Sigmoid colon (tissue), 7 donors: ENCODE measurements around the gene MFRP. TPM values are rescaled to one million over a fixed set of nuclear protein-coding genes. Genes with fewer than 3 reads are reported as not detected.

Experiments
- DNase-seq: peaks from one replicate; pipeline ENCODE4 v3.0.0-alpha.2; 2019
- H3K27ac ChIP-seq, 4 donors: fragments of 200-600 bp; sonication (generic); one replicate each; pipeline ENCODE4 v1.5.1; 2016 to 2019; ENCODE audit warnings: mild to moderate bottlenecking in 1 of 4
- H3K27me3 ChIP-seq, 3 donors: fragments of 200-600 bp; sonication (generic); one replicate each; pipeline ENCODE4 v1.5.1; 2019; ENCODE audit warnings: mild to moderate bottlenecking in 1 of 3
- H3K36me3 ChIP-seq, 4 donors: fragments of 200-600 bp; sonication (generic); one replicate each; pipeline ENCODE4 v1.5.1; 2016 to 2019
- H3K4me1 ChIP-seq, 4 donors: fragments of 200-600 bp; sonication (generic); one replicate each; pipeline ENCODE4 v1.5.1; 2017 to 2019
- H3K4me3 ChIP-seq, 4 donors: fragments of 200-600 bp; sonication (generic); one replicate each; pipeline ENCODE4 v1.5.1; 2017 to 2019; ENCODE audit warnings: mild to moderate bottlenecking in 2 of 4, moderate library complexity in 1 of 4
- H3K9me3 ChIP-seq, 4 donors: fragments of 200-600 bp in 3 of 4; sonication (generic) in 3 of 4; one replicate each; pipeline versions ENCODE4 v1.5.1 to v1.6.1; 2013 to 2019
- EP300 ChIP-seq, 4 donors: sonication (generic); formaldehyde crosslinking; IDR thresholded peaks; one replicate each; pipeline ENCODE4 v1.6.1; 2017; ENCODE audit warnings: antibody characterized with exemption in 4 of 4
- POLR2A ChIP-seq, 2 donors: fragments of 450-650 bp; IDR thresholded peaks; one replicate each; pipeline ENCODE4 v1.6.1; 2016; ENCODE audit warnings: antibody characterized with exemption in 2 of 2, mild to moderate bottlenecking in 2 of 2, moderate library complexity in 2 of 2
- POLR2AphosphoS5 ChIP-seq, 4 donors: sonication (generic); formaldehyde crosslinking; IDR thresholded peaks; one replicate each; pipeline ENCODE4 v1.6.1; 2017; ENCODE audit warnings: antibody characterized with exemption in 4 of 4
- WGBS, 2 donors: extraction: QIAGEN DNeasy Blood & Tissue Kit; methylation state at CpG; one replicate each; pipeline ENCODE4 v1.1.7; 2013; 5-methylcytosine and 5-hydroxymethylcytosine counted together
- intact Hi-C: fragments of 100-400 bp; cut with DNase I; formaldehyde crosslinking; loops from one replicate; pipeline ENCODE4 v1.15.1; 2023
- polyA plus RNA-seq, 3 donors: library from polyadenylated mRNA; stranded (reverse); fragments of 200-250 nt; gene quantifications; one replicate each; pipeline ENCODE4 v1.2.3, GENCODE V29; 2013
- total RNA-seq, 4 donors: library from RNA; depleted of rRNA; stranded (reverse); fragments of >200 nt; gene quantifications; one replicate each; pipeline ENCODE4 v1.1.0, GENCODE V29; 2016
- TF ChIP-seq, protein P1 (sequence below), 4 experiments: fragments of 450-650 bp in 3 of 4; fragments of 200-600 bp in 1 of 4; IDR thresholded peaks; one replicate each; pipeline ENCODE4 v1.5.1; 2016 to 2019; ENCODE audit warnings: antibody characterized with exemption in 4 of 4, mild to moderate bottlenecking in 3 of 4, moderate library complexity in 2 of 4
- donor health status: healthy with polysubstance abuse.
- donor health status: Bipolar disorder and iron deficiency.
- donor health status: healthy.

Gene MFRP
- total and polyA plus RNA-seq, 7 donors: 0.14 TPM; not detected in 6

DNA sequence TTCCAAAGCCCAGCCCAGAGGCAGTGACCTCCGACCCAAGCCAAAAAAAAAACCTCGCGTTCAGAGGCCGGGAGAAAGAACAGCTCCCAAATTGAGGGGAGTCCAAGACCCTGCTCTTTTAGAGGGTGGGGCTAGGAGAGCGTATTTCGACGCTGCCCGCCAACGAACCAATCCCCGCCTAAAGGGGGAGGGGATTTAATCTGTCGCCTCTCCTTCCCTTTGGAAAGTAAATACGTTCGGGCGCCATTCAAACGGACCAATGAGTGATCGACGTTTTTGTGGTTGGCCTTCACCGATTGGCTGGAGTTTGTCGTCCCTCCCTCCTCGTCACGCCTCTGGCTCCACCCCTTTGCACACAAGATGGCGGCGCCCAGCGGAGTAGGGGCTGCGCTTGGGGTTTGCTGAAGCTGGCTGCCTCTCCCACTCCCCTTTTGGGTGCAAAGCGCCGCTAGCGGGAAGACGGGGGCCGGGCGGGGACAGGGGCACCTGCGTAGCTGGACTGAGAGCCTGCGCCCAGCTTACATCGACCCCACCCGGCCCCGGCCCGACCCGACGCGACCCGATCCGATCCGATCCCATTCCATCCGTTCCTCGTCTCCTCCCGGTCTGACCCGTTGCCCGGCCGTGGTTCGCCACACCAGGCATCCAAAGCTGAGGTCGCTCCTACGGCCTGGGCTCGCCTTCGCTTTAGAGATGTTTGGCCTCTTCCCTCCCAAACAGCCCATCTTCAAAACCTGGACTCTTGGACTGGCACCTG is 12.2 kb downstream of the MFRP start, which contains the start of gene RNF26:
TSS of gene RNF26 (plus strand) at position 354 of the 757 bp plus-strand sequence. CDS start 596 bp downstream, outside the sequence.
- peaks cover 0 to 1% (median 0%) of the 10 kb centered on the region in 3 donors for H3K27me3 ChIP-seq
- TF ChIP-seq POLR2AphosphoS5 (IDR thresholded peaks at IDR 0.05): peak; percentile 75 to 94 (median 86)
- TF ChIP-seq, protein P1, sequence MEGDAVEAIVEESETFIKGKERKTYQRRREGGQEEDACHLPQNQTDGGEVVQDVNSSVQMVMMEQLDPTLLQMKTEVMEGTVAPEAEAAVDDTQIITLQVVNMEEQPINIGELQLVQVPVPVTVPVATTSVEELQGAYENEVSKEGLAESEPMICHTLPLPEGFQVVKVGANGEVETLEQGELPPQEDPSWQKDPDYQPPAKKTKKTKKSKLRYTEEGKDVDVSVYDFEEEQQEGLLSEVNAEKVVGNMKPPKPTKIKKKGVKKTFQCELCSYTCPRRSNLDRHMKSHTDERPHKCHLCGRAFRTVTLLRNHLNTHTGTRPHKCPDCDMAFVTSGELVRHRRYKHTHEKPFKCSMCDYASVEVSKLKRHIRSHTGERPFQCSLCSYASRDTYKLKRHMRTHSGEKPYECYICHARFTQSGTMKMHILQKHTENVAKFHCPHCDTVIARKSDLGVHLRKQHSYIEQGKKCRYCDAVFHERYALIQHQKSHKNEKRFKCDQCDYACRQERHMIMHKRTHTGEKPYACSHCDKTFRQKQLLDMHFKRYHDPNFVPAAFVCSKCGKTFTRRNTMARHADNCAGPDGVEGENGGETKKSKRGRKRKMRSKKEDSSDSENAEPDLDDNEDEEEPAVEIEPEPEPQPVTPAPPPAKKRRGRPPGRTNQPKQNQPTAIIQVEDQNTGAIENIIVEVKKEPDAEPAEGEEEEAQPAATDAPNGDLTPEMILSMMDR (IDR thresholded peaks at IDR 0.05): no peak
- no peak for TF ChIP-seq EP300 (IDR thresholded peaks at IDR 0.05)
- peak; percentile 47 to 60 for TF ChIP-seq POLR2A (IDR thresholded peaks at IDR 0.05)
- DNase-seq: peak; percentile 99
- intact Hi-C loops: no loop called here
- 0% methylated on average over 54 of the region's 54 CpGs for WGBS, 2 donors
- H3K27ac ChIP-seq: peak within 1 kb of the TSS; percentile 85 to 89 (median 88)
- H3K4me1 ChIP-seq: peaks cover 0 to 46% (median 39%) of the 10 kb centered on the region in 4 donors
- H3K9me3 ChIP-seq: no peaks in the 10 kb centered on the region
- peak within 1 kb of the TSS; percentile 75 to 86 (median 84) for H3K4me3 ChIP-seq
- peaks cover 0 to 9% (median 0%) of the 10 kb centered on the region in 4 donors for H3K36me3 ChIP-seq

DNA sequence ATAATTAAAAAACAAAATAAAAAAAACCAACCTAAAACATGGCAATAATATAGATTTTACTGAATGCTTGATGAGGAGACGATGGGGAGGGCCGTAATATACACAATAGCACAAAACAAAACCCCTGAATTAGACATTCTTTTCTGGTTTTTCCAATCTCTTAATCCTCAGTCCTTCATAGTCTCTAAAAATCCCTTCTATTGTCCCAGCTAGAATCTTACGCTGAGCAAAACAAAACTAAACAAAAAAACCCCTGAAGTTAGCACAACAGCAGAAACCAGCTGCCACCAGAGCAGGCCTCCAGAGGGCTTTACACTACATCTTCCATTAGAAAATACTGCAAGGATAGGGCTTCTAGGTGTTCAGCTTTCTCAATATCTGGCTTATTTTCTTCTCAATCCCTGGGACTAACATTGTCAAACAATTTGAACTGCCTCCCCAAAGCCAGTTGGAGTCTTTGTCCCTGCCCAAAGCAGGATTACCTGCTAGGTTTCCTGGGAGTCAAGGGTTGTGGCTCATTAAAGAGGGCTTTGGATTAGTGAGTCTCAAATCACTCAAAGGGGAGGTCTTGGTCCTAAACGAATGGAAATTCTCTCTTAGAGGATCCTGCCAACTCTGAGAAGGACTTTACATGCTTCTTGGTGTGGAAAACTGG is 14.3 kb downstream of the MFRP start:
- WGBS, 2 donors: 79 to 80% methylated on average over 4 of the region's 4 CpGs
- Histone ChIP-seq H3K36me3 (peaks cover 0 to 9% (median 0%) of the 10 kb centered on the region in 4 donors), H3K4me1 (peaks cover 0 to 26% (median 20%) of the 10 kb centered on the region in 4 donors)

DNA sequence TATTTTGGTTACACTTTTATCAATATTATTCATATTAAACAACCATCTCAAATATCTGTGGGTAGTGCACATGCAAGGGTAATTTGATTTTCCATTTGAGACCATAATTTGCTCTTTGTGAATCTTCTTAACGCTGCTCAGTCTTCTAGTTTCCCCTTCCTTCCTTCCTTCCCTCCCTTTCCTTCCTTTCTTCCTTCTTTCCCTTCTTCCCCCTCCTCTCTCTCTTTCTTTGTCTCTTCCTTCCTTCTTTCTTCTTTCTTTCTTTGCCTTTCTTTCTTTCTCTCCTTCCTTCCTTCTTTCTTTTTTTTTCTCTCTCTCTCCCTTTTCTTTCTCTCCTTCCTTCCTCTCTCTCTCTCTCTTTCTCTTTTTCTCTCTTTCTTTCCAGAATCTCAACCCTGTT is 16.3 kb downstream of the MFRP start:
- Histone ChIP-seq H3K9me3 (no peaks in the 10 kb centered on the region), H3K4me1 (peaks cover 0 to 7% (median 5%) of the 10 kb centered on the region in 4 donors), H3K4me3 (no peak overlapping the region), H3K36me3 (no peaks in the 10 kb centered on the region), H3K27ac (no peak overlapping the region), H3K27me3 (no peaks in the 10 kb centered on the region)
- WGBS, 2 donors: 51 to 70% methylated on average over 1 of the region's 1 CpG
- intact Hi-C loops: no loop called here
- no peak for TF ChIP-seq EP300 (IDR thresholded peaks at IDR 0.05)
- TF ChIP-seq POLR2A (IDR thresholded peaks at IDR 0.05): no peak
- TF ChIP-seq POLR2AphosphoS5 (IDR thresholded peaks at IDR 0.05): no peak
- TF ChIP-seq, protein P1 (IDR thresholded peaks at IDR 0.05): no peak
- no peak for DNase-seq

More for the DNA sequence above, 14.3 kb downstream of the MFRP start:
- no peaks in the 10 kb centered on the region for H3K27me3 ChIP-seq
- intact Hi-C loops: no loop called here
- H3K4me3 ChIP-seq: no peak overlapping the region
- H3K27ac ChIP-seq: no peak overlapping the region
- DNase-seq: no peak
- no peaks in the 10 kb centered on the region for H3K9me3 ChIP-seq
- TF ChIP-seq EP300 (IDR thresholded peaks at IDR 0.05): no peak
- no peak for TF ChIP-seq POLR2A (IDR thresholded peaks at IDR 0.05)
- TF ChIP-seq POLR2AphosphoS5 (IDR thresholded peaks at IDR 0.05): no peak
- TF ChIP-seq, protein P1 (IDR thresholded peaks at IDR 0.05): no peak

DNA sequence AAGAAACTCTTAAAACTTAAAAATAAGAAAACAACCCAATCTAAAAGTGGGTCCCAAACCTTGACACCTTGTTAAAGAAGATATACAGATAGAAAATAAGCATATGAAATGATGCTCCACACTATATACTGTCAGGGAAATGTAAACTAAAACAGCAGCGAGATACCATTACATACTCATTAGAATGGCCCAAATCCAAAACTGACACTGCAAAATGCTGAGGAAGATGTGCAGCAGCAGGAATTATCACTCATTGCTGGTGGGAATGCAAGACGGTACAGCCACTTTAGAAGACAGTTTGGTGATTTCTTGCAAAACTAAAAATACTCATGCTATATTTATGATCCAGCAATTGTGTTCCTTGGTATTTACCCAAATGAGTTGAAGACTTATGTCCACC is 17.2 kb downstream of the MFRP start:
- Histone ChIP-seq H3K36me3 (no peaks in the 10 kb centered on the region), H3K27ac (no peak overlapping the region), H3K27me3 (no peaks in the 10 kb centered on the region), H3K9me3 (no peaks in the 10 kb centered on the region), H3K4me1 (peaks cover 0 to 2% (median 0%) of the 10 kb centered on the region in 4 donors), H3K4me3 (no peak overlapping the region)
- 64 to 76% methylated on average over 2 of the region's 2 CpGs for WGBS, 2 donors
- no peak for DNase-seq
- intact Hi-C loops: no loop called here
- no peak for TF ChIP-seq EP300 (IDR thresholded peaks at IDR 0.05)
- no peak for TF ChIP-seq POLR2AphosphoS5 (IDR thresholded peaks at IDR 0.05)
- TF ChIP-seq, protein P1 (IDR thresholded peaks at IDR 0.05): no peak
- no peak for TF ChIP-seq POLR2A (IDR thresholded peaks at IDR 0.05)
